Loucy (cell line): ENCODE measurements around the gene CACNA1D.

ENCODE experiments used
- EZH2phosphoT487 ChIP-seq: fragments of 200-600 bp; IDR thresholded peaks from 2 replicates; pipeline ENCODE4 v1.6.1; 2018; ENCODE audit warnings: antibody characterized with exemption, mild to moderate bottlenecking, moderate library complexity, borderline replicate concordance
- TF ChIP-seq, protein P1 (sequence below): fragments of 200-600 bp; sonication (generic); conservative IDR thresholded peaks from 2 replicates; pipeline ENCODE4 v1.5.1; 2014; ENCODE audit warnings: mild to moderate bottlenecking, antibody characterized with exemption, low read length

DNA sequence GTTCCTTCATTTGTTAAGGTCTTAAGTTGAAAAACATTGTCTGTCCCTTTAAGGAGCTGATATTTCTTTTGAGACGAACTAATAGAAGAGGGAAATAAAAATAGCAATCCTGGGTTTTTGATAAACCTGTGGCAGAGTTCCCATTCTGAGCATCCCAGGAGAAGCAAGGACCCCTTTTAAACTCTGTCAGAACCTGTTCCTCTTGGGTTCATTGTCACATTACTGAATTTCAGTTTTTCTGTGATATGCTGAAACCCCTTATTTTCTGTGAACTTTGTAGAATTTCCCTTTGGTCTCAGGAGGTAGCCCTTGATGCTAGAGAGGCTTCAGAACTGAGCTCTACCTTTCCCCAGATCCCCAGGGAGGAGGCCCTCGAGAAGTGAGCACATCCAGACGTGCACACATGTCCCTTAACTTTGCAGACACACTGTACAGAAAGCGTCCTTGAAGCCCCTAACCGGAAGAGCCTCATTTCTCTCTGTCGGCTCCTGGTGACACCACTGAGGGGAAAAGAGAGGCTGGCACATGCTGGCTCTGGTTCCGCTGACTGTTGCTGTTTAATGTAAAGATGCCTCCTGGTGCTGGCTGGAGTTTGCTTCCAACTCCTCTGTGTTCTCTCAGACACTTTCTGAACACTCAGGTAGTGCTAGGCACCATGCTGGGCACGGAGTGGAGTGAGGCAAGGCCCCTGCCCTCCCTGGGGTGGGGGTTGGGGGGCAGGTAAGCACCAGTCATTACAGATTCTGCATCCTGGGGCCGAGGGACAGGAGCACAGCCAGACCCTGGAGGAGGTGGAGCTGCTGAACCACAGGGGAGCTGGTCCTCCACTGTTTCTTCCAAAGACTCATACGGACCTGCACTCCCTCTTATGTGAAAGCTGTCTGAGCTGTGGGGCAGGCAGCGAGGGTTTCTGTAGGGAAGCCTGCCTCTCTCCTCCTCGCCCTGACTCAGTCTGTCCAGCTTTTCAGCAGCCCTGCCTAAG, 274.4 kb downstream of the CACNA1D start:
- TF ChIP-seq, protein P1, sequence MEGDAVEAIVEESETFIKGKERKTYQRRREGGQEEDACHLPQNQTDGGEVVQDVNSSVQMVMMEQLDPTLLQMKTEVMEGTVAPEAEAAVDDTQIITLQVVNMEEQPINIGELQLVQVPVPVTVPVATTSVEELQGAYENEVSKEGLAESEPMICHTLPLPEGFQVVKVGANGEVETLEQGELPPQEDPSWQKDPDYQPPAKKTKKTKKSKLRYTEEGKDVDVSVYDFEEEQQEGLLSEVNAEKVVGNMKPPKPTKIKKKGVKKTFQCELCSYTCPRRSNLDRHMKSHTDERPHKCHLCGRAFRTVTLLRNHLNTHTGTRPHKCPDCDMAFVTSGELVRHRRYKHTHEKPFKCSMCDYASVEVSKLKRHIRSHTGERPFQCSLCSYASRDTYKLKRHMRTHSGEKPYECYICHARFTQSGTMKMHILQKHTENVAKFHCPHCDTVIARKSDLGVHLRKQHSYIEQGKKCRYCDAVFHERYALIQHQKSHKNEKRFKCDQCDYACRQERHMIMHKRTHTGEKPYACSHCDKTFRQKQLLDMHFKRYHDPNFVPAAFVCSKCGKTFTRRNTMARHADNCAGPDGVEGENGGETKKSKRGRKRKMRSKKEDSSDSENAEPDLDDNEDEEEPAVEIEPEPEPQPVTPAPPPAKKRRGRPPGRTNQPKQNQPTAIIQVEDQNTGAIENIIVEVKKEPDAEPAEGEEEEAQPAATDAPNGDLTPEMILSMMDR, result no peak
- TF ChIP-seq EZH2phosphoT487, result no peak
